NCI-H128 (cell line): Measurements from ENCODE around the gene PDE6A.

ENCODE experiments used
- DNase-seq: peaks from one replicate; lab custom pipeline; 2025; ENCODE audit not compliant: unreplicated experiment; lab: John Stamatoyannopoulos, UW

The PDE6A gene

DNA sequence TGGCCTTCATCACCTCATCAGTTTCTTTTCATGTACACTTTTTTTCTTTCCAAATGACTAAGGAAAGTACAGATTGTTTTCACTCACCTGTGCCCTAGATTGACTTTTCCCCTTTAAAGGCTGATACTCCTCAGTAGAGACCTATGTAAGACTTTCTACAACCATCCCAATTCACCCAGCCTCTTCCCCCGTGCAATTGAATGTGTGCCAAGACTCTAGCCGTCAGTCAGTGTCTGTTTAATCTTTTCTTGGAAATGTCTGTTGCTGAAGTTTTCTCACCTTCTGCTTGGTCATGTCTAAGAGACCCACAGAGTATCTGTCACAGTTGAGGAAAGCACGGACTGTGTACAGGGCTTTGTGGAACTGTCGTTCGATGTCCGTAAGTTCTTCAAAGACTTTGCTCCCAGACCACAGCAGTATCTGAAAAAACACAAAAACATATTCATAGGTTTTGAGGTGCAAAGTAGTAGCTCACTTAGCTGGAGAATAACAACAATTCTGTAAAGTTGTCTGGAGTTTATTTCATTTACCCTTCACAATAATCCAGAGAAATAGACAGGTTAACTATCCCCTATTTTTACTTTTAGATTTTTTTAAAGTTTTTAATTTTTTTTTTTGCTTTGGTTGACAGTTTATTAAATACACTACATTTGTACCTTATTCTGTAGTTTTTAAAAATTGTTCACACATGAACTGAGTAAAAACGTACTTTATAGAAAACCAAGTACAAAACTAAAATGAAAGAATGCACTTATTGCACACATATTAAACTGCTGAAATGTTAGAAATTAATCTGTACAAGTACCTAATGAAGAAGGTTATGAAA is 13.6 kb downstream of the PDE6A start:
- DNase-seq, result no peak

DNA sequence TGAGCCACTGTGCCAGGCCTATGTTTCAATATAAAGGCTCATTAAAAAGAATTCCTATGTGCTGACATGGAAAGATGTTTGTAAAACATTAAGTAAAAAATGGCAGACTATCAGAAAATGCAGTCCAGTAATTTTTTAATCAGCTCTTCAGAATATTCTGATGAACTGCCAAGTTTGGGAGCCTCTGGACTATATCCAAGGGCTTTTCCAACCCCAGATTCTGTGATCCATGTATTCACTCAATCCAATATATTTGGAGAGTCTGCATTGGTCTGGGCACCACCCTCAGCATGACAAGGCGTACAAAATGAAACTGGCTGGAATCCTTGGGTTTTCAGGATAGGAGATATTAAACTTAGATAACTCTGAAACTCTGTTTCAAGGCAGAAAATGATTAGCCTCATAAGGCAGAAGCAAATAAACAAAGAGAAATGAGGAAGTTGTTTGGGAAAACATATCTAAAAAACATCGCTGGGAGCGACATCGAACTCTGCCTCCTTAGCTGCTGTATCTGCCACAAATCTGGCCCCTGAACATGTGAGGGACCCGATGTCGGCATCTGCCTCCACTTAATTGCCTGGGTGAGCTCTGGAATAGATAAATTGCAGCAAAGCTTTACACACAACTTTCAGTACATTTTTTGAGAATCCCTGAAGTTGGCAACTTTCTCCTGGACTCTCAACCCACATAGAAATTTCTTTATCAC is 14.4 kb downstream of the PDE6A start:
- DNase-seq, result no peak

DNA sequence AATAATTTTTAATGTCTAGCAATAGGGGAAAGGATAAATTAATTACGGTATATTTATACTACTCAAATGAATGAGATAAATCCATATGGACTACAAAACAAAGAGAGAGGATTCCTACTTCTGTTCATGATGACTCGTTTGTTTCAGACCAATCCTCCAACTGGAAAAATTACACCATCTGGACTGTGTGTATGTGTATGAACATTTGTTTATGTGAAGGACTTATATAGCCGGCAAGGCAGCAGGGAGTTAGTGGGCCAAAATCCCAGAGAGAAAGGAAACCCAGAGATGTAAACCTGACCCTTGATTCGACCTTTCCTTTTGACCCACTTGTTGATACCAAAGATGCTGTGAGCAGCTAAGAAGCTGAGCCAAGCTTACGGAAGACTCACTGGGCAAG is 20.1 kb downstream of the PDE6A start:
- no peak for DNase-seq

DNA sequence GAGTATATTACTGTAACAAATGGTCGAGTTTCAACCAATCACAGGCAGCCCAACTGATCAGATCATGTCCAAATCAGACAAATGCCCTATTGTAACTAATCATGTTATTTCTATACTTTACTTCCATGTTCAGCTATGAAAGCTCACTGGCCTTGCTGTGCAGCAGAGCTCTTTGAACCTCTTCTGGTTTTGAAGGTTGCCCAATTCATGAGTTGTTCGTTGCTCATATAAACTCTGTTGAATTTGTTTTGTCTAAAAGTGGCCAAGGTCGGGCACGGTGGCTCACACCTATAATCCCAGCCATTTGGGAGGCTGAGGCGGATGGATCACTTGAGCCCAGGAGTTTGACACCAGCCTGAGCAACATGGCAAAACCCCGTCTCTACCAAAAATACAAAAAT is 21.6 kb downstream of the PDE6A start:
- no peak for DNase-seq

DNA sequence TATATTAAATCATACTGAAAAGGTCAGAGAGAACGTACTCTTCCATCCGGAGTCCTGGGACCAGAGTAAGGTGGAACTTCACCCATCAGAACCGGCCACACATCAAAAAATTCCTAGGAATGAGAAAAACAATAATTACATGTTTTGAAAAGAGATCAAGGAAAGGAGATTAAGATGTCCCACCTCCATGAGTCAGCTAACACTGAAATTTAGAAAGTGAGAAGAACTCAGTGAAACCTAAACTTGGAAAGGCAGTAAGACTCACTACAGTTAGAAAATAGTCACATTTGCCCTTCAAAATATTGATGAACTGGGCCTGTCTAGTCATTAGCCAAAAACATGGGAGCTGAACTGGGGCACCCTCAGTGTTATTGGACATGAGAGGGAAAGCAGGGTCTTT is 23.0 kb downstream of the PDE6A start:
- DNase-seq, result no peak

DNA sequence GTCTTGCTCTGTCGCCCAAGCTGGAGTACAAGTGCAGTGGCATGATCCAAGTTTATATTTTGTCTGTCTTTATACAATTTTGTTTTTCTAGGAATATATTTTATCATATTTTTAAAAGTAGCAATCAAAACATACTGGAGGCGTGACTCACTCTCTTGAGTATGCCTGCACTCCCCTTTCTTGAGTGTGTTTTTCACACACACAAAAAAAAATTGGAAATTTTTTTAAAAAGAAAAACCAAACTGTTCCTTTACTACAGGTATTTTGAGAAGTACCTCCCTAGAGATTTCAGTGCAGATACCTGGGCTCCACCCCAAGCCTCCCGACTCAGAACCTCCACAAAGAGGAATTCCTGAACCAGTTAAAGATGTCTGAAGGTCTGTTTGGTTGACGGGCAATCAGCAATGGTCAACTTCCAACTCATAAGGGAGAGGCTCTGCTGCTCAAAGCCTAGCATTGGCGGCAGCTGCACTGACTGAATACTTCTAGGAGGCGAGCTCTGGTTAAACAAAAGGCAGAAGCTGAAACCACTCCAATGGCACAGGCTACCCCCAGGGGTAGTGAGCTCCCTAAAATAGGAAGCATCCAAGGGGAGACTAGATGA is 27.4 kb downstream of the PDE6A start:
- no peak for DNase-seq

DNA sequence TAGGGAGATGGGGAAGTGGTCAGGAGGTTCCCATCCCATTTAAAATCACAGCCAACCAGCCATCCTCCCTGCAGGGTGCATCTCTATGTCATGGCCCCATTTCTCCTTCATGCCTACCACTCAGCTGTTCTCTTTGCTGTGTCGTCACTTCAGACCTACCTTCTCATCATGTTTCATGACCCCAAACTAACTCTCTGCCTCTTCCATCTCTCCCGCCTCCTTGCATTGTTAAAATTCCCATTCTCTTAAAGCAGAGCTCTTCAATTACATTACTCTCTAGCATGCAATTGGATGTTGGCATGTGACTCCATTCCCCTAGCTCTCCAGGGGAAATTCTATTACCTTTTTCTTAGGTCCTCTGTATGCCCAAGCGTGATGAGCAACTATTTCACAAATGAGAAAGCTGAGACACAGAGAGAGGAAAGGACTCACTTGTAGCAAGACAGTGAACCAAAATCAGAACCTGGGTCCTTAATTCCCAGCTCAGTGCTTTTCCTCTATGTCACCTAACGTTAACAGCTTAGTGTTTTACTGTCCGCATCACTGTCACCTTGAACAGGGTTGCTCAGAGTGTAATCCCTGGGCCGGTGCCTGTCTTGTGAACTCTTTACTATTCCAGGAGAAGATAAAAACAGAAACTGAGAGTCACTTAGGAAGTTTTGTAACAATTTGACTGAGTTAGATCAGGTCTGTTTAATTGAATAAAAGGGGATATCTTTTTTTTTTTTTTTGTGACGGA is 28.1 kb downstream of the PDE6A start:
- no peak for DNase-seq

DNA sequence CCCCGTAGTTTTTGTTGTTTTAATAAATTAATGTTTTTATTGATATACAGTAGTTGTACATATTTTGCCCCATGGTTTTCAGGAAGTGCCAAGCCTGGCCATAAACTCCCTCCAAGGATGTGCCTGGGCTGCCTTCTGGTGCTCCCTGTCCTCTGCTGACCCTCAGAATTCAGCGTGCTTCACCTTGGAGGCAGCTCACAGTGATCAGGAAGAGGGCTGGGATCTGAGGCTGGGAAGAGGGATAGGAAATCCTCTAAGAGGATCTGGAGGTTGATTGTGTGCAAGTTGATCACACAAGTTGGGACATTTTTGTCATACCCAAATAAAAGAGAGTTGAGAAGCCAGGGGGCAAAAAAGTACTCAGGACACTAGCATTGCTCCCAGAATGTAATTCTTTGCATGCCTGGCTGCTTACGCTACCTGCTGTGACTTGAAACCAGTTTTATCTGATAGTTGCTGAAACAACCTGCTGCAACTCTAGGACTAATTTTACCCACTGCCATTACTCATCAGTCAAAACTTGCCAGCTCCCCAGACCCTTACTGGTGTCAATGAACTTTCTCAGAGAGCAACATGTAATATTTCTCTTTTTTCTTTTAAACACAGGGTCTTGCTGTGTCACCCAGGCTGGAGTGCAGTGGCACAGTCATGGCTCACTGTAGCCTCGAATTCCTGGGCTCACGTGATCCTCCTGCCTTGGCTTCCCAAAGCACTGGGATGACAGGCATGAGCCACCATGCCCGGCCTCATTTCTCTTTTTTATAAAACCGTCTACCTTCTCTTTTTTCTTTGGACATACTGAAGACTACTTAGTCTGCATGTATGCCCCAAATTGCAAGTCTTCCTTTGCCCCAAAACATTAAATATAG is 29.0 kb downstream of the PDE6A start:
- no peak for DNase-seq

DNA sequence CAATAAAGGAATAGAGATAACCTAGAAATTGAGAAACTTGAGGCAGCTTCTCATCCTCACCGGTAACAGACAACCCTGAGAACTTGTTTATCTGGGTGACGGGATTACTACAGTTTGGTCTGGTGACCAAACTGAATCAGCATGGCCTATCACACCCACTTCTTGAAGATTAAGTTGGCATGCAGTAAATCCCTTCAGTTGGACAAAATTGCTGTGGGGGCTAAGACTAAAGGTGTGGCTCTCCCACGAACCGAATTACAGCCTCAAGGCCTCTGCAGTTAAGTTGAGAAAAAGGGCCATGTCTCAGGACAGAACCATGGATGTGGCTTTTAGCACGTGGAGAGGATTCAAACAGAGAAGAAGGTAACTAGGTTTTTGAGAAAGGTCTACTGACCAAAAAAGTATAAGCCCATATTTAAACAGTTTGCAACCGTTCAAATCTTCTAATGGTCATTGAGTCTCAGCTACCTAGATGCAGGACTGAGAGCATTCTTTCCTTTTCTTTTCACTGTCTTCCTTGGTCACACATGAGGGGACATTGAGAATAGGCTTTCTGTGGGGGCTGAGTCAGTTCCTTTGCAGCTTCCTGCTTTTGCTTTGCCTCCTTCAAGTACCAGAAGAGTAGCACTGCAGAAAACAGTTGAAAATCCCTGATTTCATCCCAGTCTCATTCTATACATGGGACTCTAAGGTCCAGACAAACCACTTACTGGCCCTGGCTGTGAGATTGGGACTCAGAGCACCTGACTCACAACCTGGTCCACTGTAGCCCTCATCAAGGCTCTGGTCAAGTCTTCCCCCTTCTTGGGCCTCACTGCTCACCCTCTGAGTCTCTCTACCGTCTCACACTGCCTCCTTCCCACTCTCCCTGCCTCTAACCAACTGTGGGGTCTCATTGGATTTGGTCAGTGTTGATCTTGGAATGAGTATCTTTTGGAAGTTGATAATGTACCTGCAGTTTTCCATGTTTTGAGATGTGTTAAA is 30.9 kb downstream of the PDE6A start:
- no peak for DNase-seq

DNA sequence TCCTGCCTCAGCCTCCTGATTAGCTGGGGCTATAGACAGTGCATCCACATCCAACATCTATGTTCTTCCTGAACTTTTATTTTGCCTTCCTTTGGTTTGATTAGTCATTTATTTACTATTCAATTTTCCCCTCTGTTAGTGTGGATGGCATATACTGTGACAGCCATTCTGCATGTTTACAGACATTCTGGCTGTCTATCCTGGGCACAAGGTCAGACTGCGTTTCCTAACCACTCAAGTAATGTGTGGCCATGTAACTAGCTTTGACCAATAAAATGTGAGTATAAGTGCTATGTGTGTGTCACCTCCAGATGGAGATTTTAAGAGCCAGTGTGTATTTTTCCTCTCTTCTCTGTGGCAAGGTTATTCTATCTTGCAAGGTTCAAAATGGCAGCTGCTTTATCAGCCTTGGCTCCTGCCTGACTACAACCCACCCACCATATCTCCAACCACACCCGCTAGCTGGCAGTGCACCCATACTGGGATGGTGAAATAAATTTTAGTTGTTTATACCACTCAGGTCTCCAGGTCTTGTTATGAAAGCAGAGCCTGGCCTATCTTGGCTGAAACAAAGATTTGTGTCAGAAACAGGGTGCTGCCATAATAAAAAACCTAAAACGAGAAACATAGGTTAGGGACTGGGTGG is 32.2 kb downstream of the PDE6A start:
- DNase-seq, result no peak

DNA sequence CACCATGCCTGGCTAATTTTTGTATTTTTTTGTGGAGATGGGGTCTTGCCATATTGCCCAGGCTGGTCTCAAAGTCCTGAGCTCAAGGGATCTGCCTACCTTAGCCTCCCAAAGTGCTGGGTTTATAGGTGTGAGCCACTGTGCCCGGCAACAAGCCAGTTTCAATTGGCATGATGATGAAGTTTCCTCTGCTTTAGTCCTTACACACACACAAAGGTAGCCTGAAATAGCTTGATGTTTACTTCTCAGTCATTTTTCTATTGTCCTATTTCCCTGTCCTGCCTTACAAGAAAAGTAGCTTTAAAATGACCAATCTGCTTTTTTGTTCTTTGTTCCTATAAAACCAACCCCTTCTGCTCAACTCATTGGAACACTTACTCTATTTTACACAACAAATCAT is 33.6 kb downstream of the PDE6A start:
- DNase-seq, result no peak

DNA sequence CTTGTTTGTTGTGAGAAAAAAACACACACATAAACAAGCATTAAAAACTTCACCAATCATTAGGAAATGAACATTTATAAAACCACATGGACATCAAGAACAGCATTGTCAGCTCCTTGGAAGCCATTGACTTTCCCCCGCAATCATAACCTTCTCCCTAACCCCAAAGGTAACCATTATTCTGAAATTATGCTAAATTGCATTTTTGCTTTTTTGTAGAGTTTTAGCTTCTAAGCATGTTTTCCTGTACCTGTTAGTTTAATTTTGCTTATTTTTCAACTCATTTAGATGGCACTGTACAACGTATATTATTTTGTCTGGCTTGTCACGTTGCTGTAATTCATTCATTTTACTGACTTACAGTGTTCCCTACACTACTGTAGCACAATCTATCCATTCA is 36.8 kb downstream of the PDE6A start:
- DNase-seq, result no peak

DNA sequence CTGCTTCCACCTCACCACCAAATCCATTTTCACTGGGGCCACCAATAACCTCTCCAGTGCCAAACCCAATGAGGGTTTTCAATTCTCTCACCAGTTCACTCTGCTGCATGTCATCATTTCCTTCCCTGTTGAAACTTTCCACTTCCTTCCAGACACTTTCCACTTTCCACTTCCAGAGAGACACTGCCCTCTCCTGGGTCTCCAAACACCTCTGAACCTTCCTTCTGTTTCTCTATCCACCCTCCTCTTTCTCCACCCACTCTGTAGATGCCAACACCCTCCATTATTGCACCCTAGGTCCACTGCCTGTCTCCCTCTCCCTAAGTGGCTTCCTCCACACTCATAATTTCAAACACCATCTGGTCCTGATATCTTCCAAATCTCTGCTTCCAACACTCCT is 39.6 kb downstream of the PDE6A start:
- no peak for DNase-seq

DNA sequence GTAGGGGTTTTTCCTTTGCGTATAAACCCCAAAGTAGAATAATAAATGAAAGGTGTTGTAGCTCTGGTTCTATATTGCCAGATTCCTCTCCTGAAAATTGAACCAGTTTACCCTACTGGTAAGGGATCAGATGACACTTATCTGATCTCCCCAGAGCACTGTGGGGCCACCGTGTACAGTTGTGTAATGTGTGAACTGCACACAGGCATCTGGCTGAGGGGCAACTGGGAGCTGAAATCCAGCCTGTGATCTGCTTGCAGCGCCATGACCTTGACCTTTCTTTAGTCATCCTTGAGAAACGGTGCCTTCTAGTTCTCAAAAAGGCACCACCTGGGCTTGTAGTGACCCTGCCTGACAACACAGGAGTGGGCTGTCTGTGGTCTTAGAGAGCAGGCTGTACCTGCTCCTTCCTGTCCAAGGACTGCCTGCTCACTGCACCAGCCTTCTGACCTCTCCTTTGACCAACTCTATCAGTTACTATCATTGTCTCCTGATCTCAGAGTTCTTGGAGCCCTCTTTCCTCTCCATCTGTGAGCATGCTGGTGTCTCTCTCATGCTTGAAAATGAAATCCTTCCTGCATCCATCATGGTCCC is 40.2 kb downstream of the PDE6A start:
- no peak for DNase-seq

DNA sequence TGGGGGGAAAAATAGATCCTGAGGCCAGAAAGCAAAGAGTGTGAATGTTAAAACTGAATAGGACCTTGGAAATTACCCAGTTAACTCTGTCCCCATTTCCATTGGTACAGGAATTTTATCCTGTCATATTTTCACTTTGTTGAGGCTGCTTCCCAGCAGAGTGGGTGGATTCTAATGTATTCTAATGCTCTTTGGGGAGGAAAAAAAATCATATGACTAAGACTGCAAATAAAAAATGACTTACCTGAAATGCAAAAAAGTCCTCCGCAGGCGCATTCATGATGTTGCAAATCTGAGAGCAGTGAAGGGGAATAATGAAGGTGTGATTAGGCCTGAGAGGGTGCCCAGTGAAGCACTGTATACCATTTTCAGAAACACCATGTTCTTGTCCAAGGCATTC is 41.2 kb downstream of the PDE6A start:
- DNase-seq, result no peak

DNA sequence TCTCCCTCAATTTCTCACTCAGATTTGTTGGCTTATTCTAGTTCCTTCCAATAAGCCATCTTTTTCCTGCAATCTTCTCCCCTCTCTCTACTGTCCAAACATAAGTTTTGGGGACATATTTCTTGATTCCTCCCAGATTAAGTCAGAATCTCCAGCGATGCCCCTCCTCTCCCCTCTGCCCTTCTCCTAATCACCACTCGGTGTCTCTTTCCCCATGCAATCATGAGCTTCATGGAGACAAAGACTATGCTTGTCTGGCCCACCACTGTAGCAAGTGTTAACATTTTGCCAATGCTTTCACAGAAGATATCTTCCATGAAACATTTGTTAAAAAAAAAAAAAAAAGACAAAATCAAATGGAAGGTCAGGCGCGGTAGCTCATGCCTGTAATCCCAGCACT is 42.4 kb downstream of the PDE6A start:
- DNase-seq, result no peak

DNA sequence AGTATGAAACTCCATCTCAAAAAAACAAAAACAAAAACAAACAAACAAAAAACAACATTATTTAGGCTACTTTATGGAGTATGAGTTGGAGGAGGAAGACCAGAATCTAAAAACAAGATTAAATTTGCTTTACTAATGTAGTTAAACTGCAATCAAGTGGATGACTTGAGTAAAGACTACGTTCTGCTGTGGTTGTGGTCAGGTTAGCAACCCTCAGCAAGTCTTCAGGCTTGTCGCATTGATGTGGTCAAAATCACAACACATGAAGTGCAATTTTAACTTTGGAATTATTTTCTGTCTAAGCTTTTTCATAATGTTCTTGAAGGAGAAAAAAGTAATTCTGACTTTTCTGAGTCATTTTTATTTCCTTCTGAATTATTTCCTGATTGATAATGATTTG is 43.1 kb downstream of the PDE6A start:
- DNase-seq, result no peak

DNA sequence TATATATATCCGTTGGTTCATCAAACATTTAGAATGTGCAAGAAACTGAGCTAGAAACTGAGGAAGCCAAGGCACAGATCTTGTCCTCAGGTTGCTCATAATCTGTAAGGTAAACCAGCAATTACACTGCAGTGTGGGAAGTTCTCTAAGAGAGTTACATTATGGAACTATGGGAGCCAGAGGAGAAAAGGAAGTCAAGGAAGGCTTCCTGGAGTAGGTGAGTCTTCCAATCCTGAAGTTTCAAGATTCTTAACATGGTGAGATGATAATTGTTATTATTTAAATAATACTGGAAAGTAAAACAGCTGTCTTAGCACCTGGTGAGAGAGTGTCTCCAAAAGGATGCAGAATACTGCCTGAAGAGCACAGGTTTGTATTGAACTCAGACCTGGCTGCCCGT is 44.2 kb downstream of the PDE6A start:
- no peak for DNase-seq

DNA sequence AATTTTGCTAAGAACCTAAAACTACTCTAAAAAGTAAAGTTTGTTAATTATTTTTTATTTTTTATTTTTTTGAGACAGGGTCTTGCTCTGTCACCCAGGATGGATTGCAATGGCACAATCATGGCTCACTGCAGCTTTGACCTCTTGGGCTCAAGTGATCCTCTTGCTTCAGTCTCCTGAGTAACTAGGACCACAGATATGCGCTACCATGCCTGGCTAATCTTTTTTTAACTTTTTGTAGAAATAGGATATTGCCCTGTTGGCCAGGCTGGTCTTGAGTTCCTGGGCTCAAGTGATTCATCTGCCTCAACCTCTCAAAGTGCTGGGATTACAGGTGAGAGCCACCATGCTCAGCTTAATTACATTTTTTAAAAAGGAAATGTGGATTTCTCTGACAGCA is 45.8 kb downstream of the PDE6A start:
- DNase-seq, result no peak
